Endothelial cell (in vitro differentiated cells): ENCODE results near the gene CNKSR3. TPM values are rescaled to one million over a fixed set of nuclear protein-coding genes. Genes with fewer than 3 reads are reported as not detected.

Experiments
- DNase-seq: peaks from one replicate; pipeline ENCODE4 v3.0.0; 2021; ENCODE audit warnings: low spot score
- H3K27ac Mint-ChIP-seq: one replicate; pipeline ENCODE4 v1.8.0; 2021; ENCODE audit warnings: mixed read lengths, inconsistent platforms; ENCODE audit not compliant: unreplicated experiment
- H3K27me3 Mint-ChIP-seq: one replicate; pipeline ENCODE4 v1.8.0; 2021; ENCODE audit warnings: mild to moderate bottlenecking, moderate library complexity, mixed read lengths, inconsistent platforms; ENCODE audit not compliant: unreplicated experiment
- H3K36me3 Mint-ChIP-seq: one replicate; pipeline ENCODE4 v1.8.0; 2021; ENCODE audit warnings: mild to moderate bottlenecking, low read depth, mixed read lengths, inconsistent platforms; ENCODE audit not compliant: unreplicated experiment
- H3K4me1 Mint-ChIP-seq: one replicate; pipeline ENCODE4 v1.8.0; 2021; ENCODE audit warnings: mild to moderate bottlenecking, mixed read lengths, inconsistent platforms; ENCODE audit not compliant: unreplicated experiment
- H3K4me3 Mint-ChIP-seq: one replicate; pipeline ENCODE4 v1.8.0; 2021; ENCODE audit warnings: mild to moderate bottlenecking, mixed read lengths, inconsistent platforms; ENCODE audit not compliant: unreplicated experiment
- H3K9me3 Mint-ChIP-seq: one replicate; pipeline ENCODE4 v1.8.0; 2021; ENCODE audit warnings: mixed read lengths, inconsistent platforms; ENCODE audit not compliant: unreplicated experiment
- CTCF ChIP-seq: fragments of 200-600 bp; sonication (generic); IDR thresholded peaks from one replicate; pipeline ENCODE4 v1.5.0; 2021; ENCODE audit warnings: antibody characterized with exemption; ENCODE audit not compliant: unreplicated experiment
- total RNA-seq: library from RNA; stranded (reverse); fragmentation: NEBNext Ultra II Directional; extraction: Animal tissue kit (Norgen Biotek cat#: 25700); gene quantifications from one replicate; pipeline ENCODE4 v1.2.1, GENCODE V29; 2021; ENCODE audit not compliant: unreplicated experiment

CNKSR3 gene
- total RNA-seq, 1 donor from 2014 or later, result 9.7 TPM

DNA sequence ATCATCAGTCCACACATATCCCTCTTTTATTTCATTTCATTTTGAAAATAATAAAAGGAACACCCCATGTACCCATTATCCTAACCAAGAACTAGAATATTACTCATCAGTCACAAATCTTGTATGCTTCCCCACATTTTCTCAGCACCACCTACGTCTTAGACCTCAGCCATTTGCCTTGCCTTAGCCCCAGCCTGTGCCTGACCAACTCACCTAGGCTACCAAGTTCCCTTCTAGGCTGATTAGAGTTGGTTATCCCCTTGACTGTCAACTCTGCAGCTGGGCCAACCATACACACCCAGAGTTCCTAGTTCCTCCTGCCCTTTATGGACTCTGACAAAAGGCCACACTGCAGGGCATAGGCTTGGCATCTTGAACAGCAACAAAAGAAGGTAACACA lies 120.5 kb downstream of the CNKSR3 start:
- Mint-ChIP-seq H3K36me3 (no peaks in the 10 kb centered on the region), H3K4me1 (peaks cover 3% of the 10 kb centered on the region), H3K9me3 (no peaks in the 10 kb centered on the region), H3K27me3 (no peaks in the 10 kb centered on the region), H3K4me3 (no peak overlapping the region), H3K27ac (no peak overlapping the region)
- DNase-seq, result no peak
- no peak for TF ChIP-seq CTCF

DNA sequence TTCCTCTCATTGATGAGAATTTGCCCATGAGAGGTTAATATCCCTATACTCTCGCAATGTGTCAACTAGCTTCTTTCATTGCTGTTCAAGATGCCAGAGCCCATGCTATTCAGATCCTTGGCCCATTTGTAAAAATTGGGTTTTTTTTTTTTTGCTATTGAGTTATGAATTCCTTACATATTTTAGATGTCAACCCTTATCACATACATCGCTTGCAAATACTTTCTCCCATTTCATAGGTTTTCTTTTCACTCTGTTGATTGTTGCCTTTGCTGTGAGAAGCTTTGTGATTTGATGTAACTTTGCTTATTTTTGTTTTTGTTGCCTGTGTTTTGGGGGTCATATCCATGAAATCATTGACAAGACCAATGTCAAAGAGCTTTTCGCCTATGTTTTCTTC lies 121.7 kb downstream of the CNKSR3 start:
- Mint-ChIP-seq H3K4me3 (no peak overlapping the region), H3K27ac (no peak overlapping the region), H3K4me1 (no peaks in the 10 kb centered on the region), H3K9me3 (no peaks in the 10 kb centered on the region), H3K36me3 (no peaks in the 10 kb centered on the region), H3K27me3 (no peaks in the 10 kb centered on the region)
- DNase-seq, result no peak
- TF ChIP-seq CTCF, result no peak

DNA sequence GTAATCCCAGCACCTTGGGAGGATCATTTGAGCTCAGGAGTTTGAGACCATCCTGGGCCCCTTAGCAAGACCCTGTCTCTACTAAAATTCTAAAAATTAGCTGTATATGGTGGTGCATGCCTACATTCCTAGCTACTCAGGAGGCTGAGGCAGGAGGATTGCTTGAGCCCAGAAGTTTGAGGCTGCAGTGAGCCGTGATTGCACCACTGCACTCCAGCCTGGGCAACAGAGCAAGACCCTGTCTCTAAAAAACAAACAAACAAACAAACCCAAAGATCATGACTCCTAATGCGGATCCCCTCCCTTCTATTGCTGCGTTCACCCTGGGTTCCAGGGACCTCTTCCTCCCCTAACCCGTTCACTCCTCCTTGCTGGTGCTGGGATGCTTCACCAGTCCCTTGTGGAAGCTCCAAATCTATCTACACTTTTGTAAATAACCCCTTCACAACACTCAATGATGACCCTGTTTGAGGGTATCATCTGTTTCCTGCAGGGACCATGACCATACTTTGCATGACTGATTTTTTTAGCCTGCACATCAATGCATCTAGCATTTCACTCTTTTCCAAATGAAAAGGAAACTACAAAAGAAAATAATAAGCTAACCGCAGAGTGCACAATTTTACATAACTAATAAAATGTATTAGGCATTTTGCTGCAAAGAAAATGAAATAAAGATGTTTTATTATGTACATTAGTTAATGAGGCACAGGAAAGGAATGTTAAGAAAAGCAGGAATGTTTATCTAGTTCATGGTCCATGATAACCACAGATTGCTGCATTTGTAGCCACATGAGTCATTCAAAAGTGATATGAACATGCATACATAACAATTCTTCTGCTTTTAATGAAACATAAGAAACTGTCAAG lies 123.4 kb downstream of the CNKSR3 start:
- no peaks in the 10 kb centered on the region for H3K36me3 Mint-ChIP-seq
- no peaks in the 10 kb centered on the region for H3K27me3 Mint-ChIP-seq
- no peaks in the 10 kb centered on the region for H3K9me3 Mint-ChIP-seq
- DNase-seq, result no peak
- no peak for TF ChIP-seq CTCF
- H3K4me1 Mint-ChIP-seq, result no peaks in the 10 kb centered on the region
- no peak overlapping the region for H3K27ac Mint-ChIP-seq
- no peak overlapping the region for H3K4me3 Mint-ChIP-seq

- DNase-seq, result no peak
- Mint-ChIP-seq H3K9me3 (no peaks in the 10 kb centered on the region), H3K36me3 (no peaks in the 10 kb centered on the region), H3K27ac (no peak overlapping the region), H3K4me1 (no peaks in the 10 kb centered on the region), H3K4me3 (no peak overlapping the region), H3K27me3 (no peaks in the 10 kb centered on the region)
- TF ChIP-seq CTCF, result no peak
Observed at GRCh38 chr6:154384191-154384590, 126.3 kb downstream of the CNKSR3 start.

- DNase-seq, result no peak
- TF ChIP-seq CTCF, result no peak
- no peaks in the 10 kb centered on the region for H3K9me3 Mint-ChIP-seq
- no peaks in the 10 kb centered on the region for H3K4me1 Mint-ChIP-seq
- H3K27me3 Mint-ChIP-seq, result no peaks in the 10 kb centered on the region
- no peaks in the 10 kb centered on the region for H3K36me3 Mint-ChIP-seq
- no peak overlapping the region for H3K4me3 Mint-ChIP-seq
- no peak overlapping the region for H3K27ac Mint-ChIP-seq
Observed at GRCh38 chr6:154383273-154383672, 127.2 kb downstream of the CNKSR3 start.
